ENCODE measurements around the gene PAN3.

Gene PAN3

GRCh38 chr13:28159057-28159456 lies 20.7 kb downstream of the PAN3 start:
- peaks cover 3% of the 10 kb centered on the region; the same call in 1 of the 2 replicates for H3K4me1 ChIP-seq (ENCODE audit: control insufficient read depth, insufficient read depth, low read length)
- no peaks in the 10 kb centered on the region for H3K9me3 ChIP-seq (ENCODE audit: control insufficient read depth, insufficient read depth, low read depth, low read length)
- TF ChIP-seq ZNF140 (tag by site-specific recombination; IDR thresholded peaks at IDR 0.05) (no peak), ZNF654 (tag by site-specific recombination; IDR thresholded peaks at IDR 0.05; ENCODE audit: low read depth) (no peak), ZNF174 (tag by site-specific recombination; IDR thresholded peaks at IDR 0.05) (no peak), ZNF221 (tag by site-specific recombination; IDR thresholded peaks at IDR 0.05; ENCODE audit: borderline replicate concordance) (no peak), ZNF280D (tag by site-specific recombination; IDR thresholded peaks at IDR 0.05) (0 out of 2 replicates have a peak, but pooled peaks have one; percentile 17), ZNF146 (tag by site-specific recombination; IDR thresholded peaks at IDR 0.05) (peak; percentile 94), IKZF3 (tag by site-specific recombination; IDR thresholded peaks at IDR 0.05) (no peak), ZNF324 (tag by site-specific recombination; IDR thresholded peaks at IDR 0.05) (no peak), BCL6B (tag by site-specific recombination; IDR thresholded peaks at IDR 0.05) (no peak)
- no peak overlapping the region for H3K4me3 ChIP-seq (ENCODE audit: low read depth, low read length)
- ChIA-PET POLR2A (no interaction called here), CTCF (no interaction called here)
- no peaks in the 10 kb centered on the region; a peak in 1 of 3 replicates for H3K36me3 ChIP-seq (ENCODE audit: control insufficient read depth in 2 of 2, insufficient read depth in 1 of 2, low read length in 2 of 2)
- no peak overlapping the region for H3K27ac ChIP-seq (ENCODE audit: extremely low read depth, low read depth, low read length)

- no peak overlapping the region for H3K27ac ChIP-seq (ENCODE audit: extremely low read depth, low read depth, low read length)
- POLR2A ChIA-PET = interaction anchor here (1.5 kb wide), 1 partner anchor 22 kb away, joined by 3 read pairs; no protein-coding TSS in a partner anchor
- CTCF ChIA-PET = interaction anchor here (0.7 kb wide), 1 partner anchor 104 kb away, joined by 3 read pairs; no protein-coding TSS in a partner anchor
- H3K4me3 ChIP-seq (ENCODE audit: low read depth, low read length) = no peak overlapping the region
- H3K36me3 ChIP-seq (ENCODE audit: control insufficient read depth in 2 of 2, insufficient read depth in 1 of 2, low read length in 2 of 2) = no peaks in the 10 kb centered on the region
- H3K9me3 ChIP-seq (ENCODE audit: control insufficient read depth, insufficient read depth, low read depth, low read length) = no peaks in the 10 kb centered on the region
- peaks cover 3% of the 10 kb centered on the region; the same call in 1 of the 2 replicates for H3K4me1 ChIP-seq (ENCODE audit: control insufficient read depth, insufficient read depth, low read length)
- TF ChIP-seq BCL11A (tag by site-specific recombination; IDR thresholded peaks at IDR 0.05; ENCODE audit: low read depth) (peak; percentile 61; the same call in 1 of the 2 replicates), ZNF324 (tag by site-specific recombination; IDR thresholded peaks at IDR 0.05) (0 out of 2 replicates have a peak, but pooled peaks have one; percentile 44), ZNF558 (tag by site-specific recombination; IDR thresholded peaks at IDR 0.05) (0 out of 2 replicates have a peak, but pooled peaks have one; percentile 53), PRDM1 (tag by site-specific recombination; IDR thresholded peaks at IDR 0.05) (peak; percentile 71), ZNF133 (tag by site-specific recombination; IDR thresholded peaks at IDR 0.05) (no peak), ZNF23 (tag by site-specific recombination; IDR thresholded peaks at IDR 0.05; ENCODE audit: borderline replicate concordance) (no peak), INSM2 (tag by site-specific recombination; IDR thresholded peaks at IDR 0.05) (peak; percentile 99), ZNF114 (tag by site-specific recombination; IDR thresholded peaks at IDR 0.05) (no peak), ZNF138 (tag by site-specific recombination; IDR thresholded peaks at IDR 0.05; ENCODE audit: borderline replicate concordance) (no peak), ZNF639 (tag by site-specific recombination; IDR thresholded peaks at IDR 0.05) (peak; percentile 55; the same call in 1 of the 2 replicates), PRDM6 (tag by site-specific recombination; IDR thresholded peaks at IDR 0.05) (peak; percentile 68), ZEB2 (tag by site-specific recombination; IDR thresholded peaks at IDR 0.05) (peak; percentile 56), TSHZ1 (tag by site-specific recombination; IDR thresholded peaks at IDR 0.05; ENCODE audit: borderline replicate concordance) (peak; percentile 65; the same call in 1 of the 2 replicates), ZNF169 (tag by site-specific recombination; IDR thresholded peaks at IDR 0.05) (no peak)
These were observed 23.0 kb downstream of the PAN3 start for GRCh38 chr13:28161370-28161769.

Data from HEK293 (cell line).